ENCODE data around the gene PLCB1.
A peak's percentile ranks its signal among the peaks of the same experiment; 100 is the strongest.

Gene PLCB1

GRCh38 chr20:8518878-8519277 is 386.8 kb downstream of the PLCB1 start:
- peaks cover 6% of the 10 kb centered on the region; the same call in 1 of the 2 replicates for H3K4me1 ChIP-seq (ENCODE audit: insufficient read depth, low read length)
- no peak overlapping the region for H3K27ac ChIP-seq (ENCODE audit: low read length)
- H3K9me3 ChIP-seq (ENCODE audit: insufficient read depth, low read depth, low read length): no peaks in the 10 kb centered on the region
- no peak overlapping the region for H3K4me3 ChIP-seq (ENCODE audit: low read length)
- H3K27me3 ChIP-seq (ENCODE audit: insufficient read depth, low read length): no peaks in the 10 kb centered on the region
- H3K36me3 ChIP-seq (ENCODE audit: insufficient read depth, low read depth, low read length): no peaks in the 10 kb centered on the region
- no peak overlapping the region for H3K9ac ChIP-seq (ENCODE audit: low read depth, low read length)

GRCh38 chr20:8519887-8520286 is 387.8 kb downstream of the PLCB1 start:
- no peaks in the 10 kb centered on the region for H3K36me3 ChIP-seq (ENCODE audit: insufficient read depth, low read depth, low read length)
- no peak overlapping the region for H3K9ac ChIP-seq (ENCODE audit: low read depth, low read length)
- H3K4me3 ChIP-seq (ENCODE audit: low read length): no peak overlapping the region
- H3K27me3 ChIP-seq (ENCODE audit: insufficient read depth, low read length): no peaks in the 10 kb centered on the region
- H3K9me3 ChIP-seq (ENCODE audit: insufficient read depth, low read depth, low read length): no peaks in the 10 kb centered on the region
- peaks cover 6% of the 10 kb centered on the region; the same call in 1 of the 2 replicates for H3K4me1 ChIP-seq (ENCODE audit: insufficient read depth, low read length)
- H3K27ac ChIP-seq (ENCODE audit: low read length): no peak overlapping the region

DNA sequence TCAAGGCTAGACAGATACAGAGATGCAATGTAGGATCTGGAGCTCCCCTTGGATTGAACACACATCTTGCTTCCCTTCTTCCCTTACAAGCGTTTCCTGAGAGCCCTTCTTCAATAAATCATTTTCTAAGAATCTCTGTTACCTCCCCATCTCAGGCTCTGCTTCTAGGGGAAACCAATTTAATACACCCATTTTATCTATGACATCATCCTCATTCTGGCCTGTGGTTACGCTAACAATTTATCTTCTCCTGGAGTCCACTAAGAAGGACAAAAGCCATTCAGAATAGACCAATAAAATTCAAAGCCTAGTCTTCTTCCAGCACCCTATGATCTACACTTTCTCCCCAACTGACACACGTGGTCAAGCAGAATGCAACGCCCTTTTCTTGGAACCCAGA is 390.1 kb downstream of the PLCB1 start:
- no peak overlapping the region for H3K4me3 ChIP-seq (ENCODE audit: low read length)
- H3K4me1 ChIP-seq (ENCODE audit: insufficient read depth, low read length): peaks cover 6% of the 10 kb centered on the region; the same call in 1 of the 2 replicates
- H3K9me3 ChIP-seq (ENCODE audit: insufficient read depth, low read depth, low read length): no peaks in the 10 kb centered on the region
- no peak overlapping the region for H3K9ac ChIP-seq (ENCODE audit: low read depth, low read length)
- no peaks in the 10 kb centered on the region for H3K27me3 ChIP-seq (ENCODE audit: insufficient read depth, low read length)
- no peaks in the 10 kb centered on the region for H3K36me3 ChIP-seq (ENCODE audit: insufficient read depth, low read depth, low read length)
- H3K27ac ChIP-seq (ENCODE audit: low read length): no peak overlapping the region

DNA sequence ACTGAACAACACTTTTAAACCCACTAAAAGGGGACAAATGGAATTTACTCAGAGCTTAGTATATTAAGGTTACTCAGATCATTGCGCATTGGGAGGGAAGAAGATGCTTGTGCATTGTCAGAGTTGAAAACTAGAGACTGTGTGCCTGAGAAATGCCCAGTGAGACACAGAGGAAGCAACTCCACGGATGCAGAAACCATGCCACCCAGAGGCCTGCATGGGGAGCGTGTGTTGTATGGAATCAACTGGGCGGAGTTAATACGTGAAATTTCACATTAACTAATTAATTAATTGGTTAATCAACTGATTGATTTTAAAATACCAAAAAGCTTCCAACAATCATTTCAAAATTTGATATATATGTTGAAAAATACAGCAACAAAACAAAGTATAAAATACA is 391.6 kb downstream of the PLCB1 start:
- peaks cover 6% of the 10 kb centered on the region; the same call in 1 of the 2 replicates for H3K4me1 ChIP-seq (ENCODE audit: insufficient read depth, low read length)
- H3K27me3 ChIP-seq (ENCODE audit: insufficient read depth, low read length): no peaks in the 10 kb centered on the region
- H3K36me3 ChIP-seq (ENCODE audit: insufficient read depth, low read depth, low read length): no peaks in the 10 kb centered on the region
- no peaks in the 10 kb centered on the region for H3K9me3 ChIP-seq (ENCODE audit: insufficient read depth, low read depth, low read length)
- no peak overlapping the region for H3K27ac ChIP-seq (ENCODE audit: low read length)
- no peak overlapping the region for H3K9ac ChIP-seq (ENCODE audit: low read depth, low read length)
- no peak overlapping the region for H3K4me3 ChIP-seq (ENCODE audit: low read length)

DNA sequence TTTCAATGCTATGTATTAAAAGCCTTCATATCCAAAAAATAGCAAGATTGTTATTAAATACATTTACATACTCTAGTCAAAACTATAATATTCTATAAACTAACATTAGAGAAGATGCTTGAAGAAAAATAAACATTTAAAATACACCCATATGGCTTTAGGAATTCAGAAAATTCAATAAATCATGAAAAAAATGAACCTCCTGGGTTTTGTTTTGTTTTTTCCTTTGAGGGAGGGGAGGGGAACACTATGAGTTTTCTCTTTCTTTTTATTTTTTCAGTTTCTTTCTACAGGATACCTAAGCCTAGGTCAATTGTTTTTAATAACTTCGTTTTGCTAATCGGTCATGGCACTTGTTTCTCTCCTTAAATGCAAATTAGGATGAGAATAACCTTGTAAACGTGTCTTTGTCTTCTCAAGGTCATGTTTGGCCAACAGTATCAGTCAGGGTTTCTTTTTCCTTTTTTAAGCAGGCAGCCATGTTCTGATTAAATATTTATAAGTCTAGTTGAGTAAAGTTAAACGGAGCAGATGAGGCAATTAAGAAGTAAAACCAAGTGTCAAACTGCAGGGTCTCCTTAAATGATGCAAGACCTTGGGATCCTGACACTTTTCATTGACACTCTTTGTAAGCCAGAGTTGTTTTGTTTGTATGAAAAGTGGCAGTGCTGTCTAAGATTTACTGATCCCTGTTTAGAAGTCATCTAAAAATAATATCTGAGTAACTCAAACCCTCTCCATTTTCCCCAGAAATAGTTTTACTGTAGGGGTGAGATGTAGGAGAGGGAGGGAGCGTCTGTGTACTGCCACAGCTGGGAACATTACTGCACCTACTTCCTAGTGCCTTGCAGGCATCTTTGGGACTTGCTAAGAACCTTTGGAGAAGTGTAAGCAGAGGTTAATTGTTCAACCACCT is 392.3 kb downstream of the PLCB1 start:
- Histone ChIP-seq H3K36me3 (ENCODE audit: insufficient read depth, low read depth, low read length) (no peaks in the 10 kb centered on the region), H3K9ac (ENCODE audit: low read depth, low read length) (peak overlapping the region; percentile 55; the same call in 1 of the 2 replicates), H3K27me3 (ENCODE audit: insufficient read depth, low read length) (no peaks in the 10 kb centered on the region), H3K4me3 (ENCODE audit: low read length) (no peak overlapping the region), H3K27ac (ENCODE audit: low read length) (peak overlapping the region; percentile 3), H3K4me1 (ENCODE audit: insufficient read depth, low read length) (peaks cover 2% of the 10 kb centered on the region; the same call in 1 of the 2 replicates), H3K9me3 (ENCODE audit: insufficient read depth, low read depth, low read length) (no peaks in the 10 kb centered on the region)

DNA sequence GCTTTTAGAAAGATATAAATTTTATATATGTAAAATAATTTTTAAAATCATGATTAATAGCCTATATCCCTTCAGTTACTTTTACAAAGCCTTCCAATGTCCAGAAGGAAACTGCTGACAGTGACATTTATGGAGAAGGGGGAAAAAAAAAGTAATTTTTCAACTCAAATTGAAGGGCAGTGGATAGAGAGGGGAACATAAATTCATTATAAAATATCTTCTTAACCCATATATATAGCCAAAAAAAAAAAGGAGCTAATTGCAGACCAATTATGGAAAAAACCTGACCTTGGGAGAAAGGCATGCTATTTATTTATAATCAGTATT is 392.9 kb downstream of the PLCB1 start:
- no peaks in the 10 kb centered on the region for H3K9me3 ChIP-seq (ENCODE audit: insufficient read depth, low read depth, low read length)
- no peaks in the 10 kb centered on the region for H3K27me3 ChIP-seq (ENCODE audit: insufficient read depth, low read length)
- H3K27ac ChIP-seq (ENCODE audit: low read length): no peak overlapping the region
- H3K9ac ChIP-seq (ENCODE audit: low read depth, low read length): 0 out of 2 replicates have a peak overlapping the region, but pooled peaks have one; percentile 55
- no peak overlapping the region for H3K4me3 ChIP-seq (ENCODE audit: low read length)
- H3K36me3 ChIP-seq (ENCODE audit: insufficient read depth, low read depth, low read length): no peaks in the 10 kb centered on the region
- H3K4me1 ChIP-seq (ENCODE audit: insufficient read depth, low read length): peaks cover 2% of the 10 kb centered on the region; the same call in 1 of the 2 replicates

DNA sequence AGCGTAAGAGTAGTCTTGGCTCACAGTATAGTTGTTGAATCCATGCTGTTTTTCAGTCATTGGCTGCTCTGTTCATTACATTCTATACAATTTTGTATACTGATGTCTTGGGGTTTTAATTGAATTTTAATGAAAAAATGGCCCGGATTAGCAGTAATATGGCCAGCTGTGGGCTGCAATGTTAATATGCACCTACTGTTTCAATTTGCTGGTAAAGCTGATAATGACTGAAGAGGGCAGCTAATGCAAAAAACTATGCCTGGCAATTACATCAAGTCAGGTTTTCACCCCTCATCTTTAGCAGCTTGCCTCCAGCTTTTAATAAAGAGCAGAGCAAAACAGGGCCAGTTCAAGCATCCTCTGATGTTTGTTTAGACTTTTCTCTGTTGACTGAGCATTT is 394.5 kb downstream of the PLCB1 start:
- no peak overlapping the region for H3K9ac ChIP-seq (ENCODE audit: low read depth, low read length)
- H3K27ac ChIP-seq (ENCODE audit: low read length): no peak overlapping the region
- H3K4me3 ChIP-seq (ENCODE audit: low read length): no peak overlapping the region
- H3K27me3 ChIP-seq (ENCODE audit: insufficient read depth, low read length): no peaks in the 10 kb centered on the region
- H3K9me3 ChIP-seq (ENCODE audit: insufficient read depth, low read depth, low read length): no peaks in the 10 kb centered on the region
- no peaks in the 10 kb centered on the region for H3K36me3 ChIP-seq (ENCODE audit: insufficient read depth, low read depth, low read length)
- H3K4me1 ChIP-seq (ENCODE audit: insufficient read depth, low read length): peaks cover 2% of the 10 kb centered on the region; the same call in 1 of the 2 replicates

DNA sequence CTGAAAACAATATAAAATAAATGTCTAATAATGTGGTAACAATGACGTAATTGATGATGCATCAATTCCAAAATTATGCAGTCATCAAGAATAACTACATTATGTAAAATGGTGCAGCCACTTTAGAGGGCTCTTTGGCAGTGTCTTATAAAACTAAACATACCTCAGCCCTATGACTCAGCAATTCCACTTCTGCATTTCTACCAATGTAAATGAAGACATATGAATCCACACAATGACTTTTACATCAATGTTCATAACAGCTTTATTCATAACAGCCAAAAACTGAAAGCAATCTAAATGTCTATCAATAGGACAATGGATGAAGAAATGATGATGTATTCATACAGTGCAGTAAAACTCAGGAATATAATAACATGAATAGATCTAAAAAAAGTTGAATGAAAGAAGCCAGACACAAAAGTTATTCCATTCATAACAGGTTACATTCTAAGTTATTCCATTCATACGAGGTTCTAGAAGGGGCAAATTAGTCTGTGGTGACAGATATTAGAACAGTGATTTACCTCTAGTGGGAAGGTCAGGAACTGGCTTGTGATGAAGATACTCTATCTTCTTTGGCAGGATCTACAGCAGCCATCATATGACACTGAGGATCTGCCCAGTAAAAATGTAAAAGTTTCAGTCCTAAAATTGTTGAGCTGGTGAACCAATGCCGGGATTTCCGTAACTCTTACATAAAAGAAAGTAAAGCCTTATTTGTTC is 396.1 kb downstream of the PLCB1 start:
- H3K4me3 ChIP-seq (ENCODE audit: low read length): no peak overlapping the region
- H3K27ac ChIP-seq (ENCODE audit: low read length): no peak overlapping the region
- no peaks in the 10 kb centered on the region for H3K27me3 ChIP-seq (ENCODE audit: insufficient read depth, low read length)
- H3K36me3 ChIP-seq (ENCODE audit: insufficient read depth, low read depth, low read length): no peaks in the 10 kb centered on the region
- peaks cover 2% of the 10 kb centered on the region; the same call in 1 of the 2 replicates for H3K4me1 ChIP-seq (ENCODE audit: insufficient read depth, low read length)
- H3K9me3 ChIP-seq (ENCODE audit: insufficient read depth, low read depth, low read length): no peaks in the 10 kb centered on the region
- no peak overlapping the region for H3K9ac ChIP-seq (ENCODE audit: low read depth, low read length)

- H3K36me3 ChIP-seq (ENCODE audit: insufficient read depth, low read depth, low read length): no peaks in the 10 kb centered on the region
- H3K27ac ChIP-seq (ENCODE audit: low read length): no peak overlapping the region
- H3K9ac ChIP-seq (ENCODE audit: low read depth, low read length): no peak overlapping the region
- H3K27me3 ChIP-seq (ENCODE audit: insufficient read depth, low read length): no peaks in the 10 kb centered on the region
- no peaks in the 10 kb centered on the region for H3K9me3 ChIP-seq (ENCODE audit: insufficient read depth, low read depth, low read length)
- H3K4me3 ChIP-seq (ENCODE audit: low read length): no peak overlapping the region
- H3K4me1 ChIP-seq (ENCODE audit: insufficient read depth, low read length): no peaks in the 10 kb centered on the region
Observed at GRCh38 chr20:8530022-8530421, 398.0 kb downstream of the PLCB1 start.

- Histone ChIP-seq H3K27me3 (ENCODE audit: insufficient read depth, low read length) (no peaks in the 10 kb centered on the region), H3K27ac (ENCODE audit: low read length) (no peak overlapping the region), H3K9me3 (ENCODE audit: insufficient read depth, low read depth, low read length) (no peaks in the 10 kb centered on the region), H3K4me3 (ENCODE audit: low read length) (no peak overlapping the region), H3K4me1 (ENCODE audit: insufficient read depth, low read length) (no peaks in the 10 kb centered on the region), H3K9ac (ENCODE audit: low read depth, low read length) (no peak overlapping the region), H3K36me3 (ENCODE audit: insufficient read depth, low read depth, low read length) (no peaks in the 10 kb centered on the region)
Observed at GRCh38 chr20:8532169-8532568, 400.1 kb downstream of the PLCB1 start.

DNA sequence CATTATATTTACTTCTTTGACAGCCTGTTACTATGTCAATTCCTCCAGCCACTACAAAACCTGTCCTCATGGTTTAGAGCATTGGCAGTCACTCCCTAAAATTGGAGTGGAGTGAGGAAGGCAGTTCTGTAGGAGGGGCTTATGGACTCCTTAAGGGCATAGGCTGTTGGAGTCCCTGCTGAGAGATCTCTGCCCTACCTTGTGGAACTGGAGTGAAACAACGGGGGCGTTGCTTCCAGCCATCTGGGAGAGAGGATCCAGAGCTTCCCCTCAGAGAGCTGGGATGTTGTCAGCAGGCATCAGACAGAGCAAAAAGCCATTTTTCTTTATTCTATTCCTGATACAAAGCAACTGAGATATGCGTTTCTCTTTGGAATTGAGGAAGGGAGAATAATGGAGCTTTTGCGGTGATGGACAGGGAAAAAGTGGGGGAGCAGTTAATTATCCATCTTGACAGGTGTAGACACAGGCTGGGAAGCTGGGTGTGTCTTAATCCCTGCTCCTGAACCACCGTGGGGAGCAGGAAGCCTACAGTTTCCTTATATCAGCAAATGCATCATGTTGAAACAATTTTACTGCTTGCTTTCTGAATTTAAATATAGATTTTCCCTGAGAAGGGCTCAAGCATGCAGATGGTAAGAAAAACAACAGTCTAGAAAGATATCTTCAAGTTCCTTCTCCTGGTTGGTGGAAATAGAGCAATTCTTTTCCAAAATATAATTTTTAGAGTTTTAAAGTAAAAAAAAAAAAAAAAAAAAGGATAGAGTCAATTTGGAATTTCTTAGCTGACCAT is 402.5 kb downstream of the PLCB1 start:
- H3K36me3 ChIP-seq (ENCODE audit: insufficient read depth, low read depth, low read length): no peaks in the 10 kb centered on the region
- H3K27ac ChIP-seq (ENCODE audit: low read length): no peak overlapping the region
- no peaks in the 10 kb centered on the region for H3K4me1 ChIP-seq (ENCODE audit: insufficient read depth, low read length)
- no peaks in the 10 kb centered on the region for H3K9me3 ChIP-seq (ENCODE audit: insufficient read depth, low read depth, low read length)
- H3K4me3 ChIP-seq (ENCODE audit: low read length): no peak overlapping the region
- no peak overlapping the region for H3K9ac ChIP-seq (ENCODE audit: low read depth, low read length)
- no peaks in the 10 kb centered on the region for H3K27me3 ChIP-seq (ENCODE audit: insufficient read depth, low read length)

Measured in iPS-20b (cell line).